Small intestine (tissue), 7 donors: Measurements from ENCODE around the gene ZNF710. TPM values are rescaled to one million over a fixed set of nuclear protein-coding genes. Genes with fewer than 3 reads are reported as not detected.

Experiments
- DNase-seq, 2 donors: peaks; one replicate each; pipeline versions ENCODE4 v3.0.0 to v3.0.0-alpha.2; 2013
- FAIRE-seq: peaks from 2 replicates; lab custom pipeline; 2012; peaks lifted over from hg19 to GRCh38; lab: Jason Lieb, UNC
- H3K27ac ChIP-seq, 3 donors: one replicate each; pipeline ENCODE4 v1.5.1; 2013; ENCODE audit warnings: low read length in 2 of 3, mild to moderate bottlenecking in 2 of 3, control low read depth in 1 of 3, inconsistent platforms in 1 of 3, low read depth in 1 of 3, moderate library complexity in 1 of 3
- H3K27me3 ChIP-seq, 3 donors: one replicate each; pipeline ENCODE4 v1.6.1; 2013; ENCODE audit warnings: low read length in 3 of 3, inconsistent platforms in 1 of 3; ENCODE audit not compliant: control insufficient read depth in 3 of 3, insufficient read depth in 3 of 3
- H3K36me3 ChIP-seq, 3 donors: one replicate each; pipeline ENCODE4 v1.6.1; 2013; ENCODE audit warnings: low read length in 3 of 3, inconsistent platforms in 1 of 3, low read depth in 1 of 3, mild to moderate bottlenecking in 1 of 3, moderate library complexity in 1 of 3; ENCODE audit not compliant: control insufficient read depth in 3 of 3, insufficient read depth in 2 of 3
- H3K4me1 ChIP-seq, 3 donors: one replicate each; pipeline ENCODE4 v1.6.1; 2013; ENCODE audit warnings: low read length in 2 of 3, inconsistent platforms in 1 of 3, low read depth in 1 of 3, mild to moderate bottlenecking in 1 of 3, moderate library complexity in 1 of 3; ENCODE audit not compliant: control insufficient read depth in 3 of 3, insufficient read depth in 2 of 3
- H3K4me3 ChIP-seq, 3 donors: one replicate each; pipeline ENCODE4 v1.5.1; 2013; ENCODE audit warnings: low read length in 3 of 3, control low read depth in 1 of 3, inconsistent platforms in 1 of 3, low read depth in 1 of 3, mild to moderate bottlenecking in 1 of 3, moderate library complexity in 1 of 3
- H3K9me3 ChIP-seq, 2 donors: one replicate each; pipeline ENCODE4 v1.6.1; 2013; ENCODE audit warnings: low read depth in 1 of 2, low read length in 1 of 2; ENCODE audit not compliant: control insufficient read depth in 2 of 2, insufficient read depth in 1 of 2
- whole genome bisulfite sequencing, 3 donors: extraction: QIAGEN DNeasy Blood & Tissue Kit; methylation state at CpG; one replicate each; pipeline ENCODE4 v1.1.7; 2013; 5-methylcytosine and 5-hydroxymethylcytosine counted together
- polyA plus RNA-seq, 4 donors: library from polyadenylated mRNA; stranded (reverse) in 3 of 4; unstranded in 1 of 4; fragments of 200-250 nt in 3 of 4; fragments of 120-200 nt in 1 of 4; gene quantifications; one replicate each; pipeline versions ENCODE4 v1.2.1 to v1.2.3, GENCODE V29; 2013
- donor health status: healthy with polysubstance abuse.
- donor health status: control.
- donor health status: control.
- donor health status: Bipolar disorder and iron deficiency.
- donor health status: healthy.

ZNF710 gene
- polyA plus RNA-seq, 4 donors: 10.3 to 26.4 (median 18.8) TPM

DNA sequence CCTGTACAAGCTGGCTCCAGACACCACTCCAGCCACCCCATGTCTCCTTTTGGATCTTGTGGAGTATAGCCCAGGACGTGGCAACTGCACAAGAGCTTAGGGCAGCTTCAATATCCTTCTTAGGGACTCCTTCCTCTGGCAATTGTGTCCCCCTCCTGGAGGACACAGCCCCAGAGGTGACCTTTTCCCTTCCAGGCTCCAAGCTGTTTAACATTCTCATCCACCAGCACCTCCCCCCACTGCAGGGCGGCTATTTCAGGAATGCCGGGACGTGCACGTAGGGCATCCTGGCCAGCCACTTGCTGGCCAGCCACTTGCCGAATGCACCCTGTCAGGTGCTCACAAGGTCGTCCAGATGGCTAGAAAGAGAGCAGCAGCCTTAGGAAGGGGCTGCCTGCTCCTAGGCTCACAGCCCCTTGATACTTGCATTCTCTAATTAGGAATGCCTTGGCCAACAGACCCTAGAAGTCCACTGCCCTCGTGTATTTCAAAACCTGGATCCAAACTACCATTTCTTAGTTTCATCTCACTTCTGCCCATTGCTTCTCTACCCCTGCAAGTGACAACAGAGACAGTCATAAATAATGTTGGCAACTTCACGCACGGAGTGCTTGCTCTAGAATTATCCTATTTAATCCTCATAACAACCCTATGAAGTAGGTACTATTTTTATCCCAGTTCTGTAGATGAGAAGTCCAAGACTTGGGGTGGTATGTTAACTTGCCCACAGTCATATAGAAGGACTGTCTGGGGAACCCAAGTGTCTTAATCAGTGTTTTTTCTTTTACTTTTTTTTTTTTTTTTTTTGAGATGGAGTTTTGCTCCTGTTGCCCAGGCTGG, 125.7 kb downstream of the ZNF710 start:
- DNase-seq (no peak), FAIRE-seq (no peak)
- H3K4me3 ChIP-seq: no peak overlapping the region
- H3K4me1 ChIP-seq: peaks cover 0 to 16% (median 0%) of the 10 kb centered on the region in 3 donors
- no peaks in the 10 kb centered on the region for H3K9me3 ChIP-seq
- no peak overlapping the region for H3K27ac ChIP-seq
- 28 to 42% (median 33%) methylated on average over 10 of the region's 10 CpGs for WGBS, 3 donors
- H3K36me3 ChIP-seq: no peaks in the 10 kb centered on the region
- no peaks in the 10 kb centered on the region for H3K27me3 ChIP-seq

DNA sequence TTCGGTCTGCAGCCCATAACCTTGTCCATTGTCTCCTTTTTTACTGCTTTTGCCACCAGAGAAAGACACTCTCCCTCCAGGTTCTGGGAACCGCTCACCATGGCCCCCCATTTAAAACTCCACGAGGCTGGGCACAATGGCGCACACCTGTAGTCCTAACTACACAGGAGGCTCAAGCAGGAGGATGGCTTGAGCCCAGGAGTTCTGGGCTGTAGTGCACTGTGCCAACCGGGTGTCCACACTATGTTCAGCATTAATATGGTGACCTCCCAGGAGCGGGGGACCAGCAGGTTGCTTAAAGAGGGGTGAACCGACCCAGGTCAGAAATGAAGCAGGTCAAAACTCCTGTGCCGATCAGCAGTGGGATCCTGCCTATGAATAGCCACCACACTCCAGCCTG, 129.2 kb downstream of the ZNF710 start:
- DNase-seq: no peak
- Histone ChIP-seq H3K4me1 (peaks cover 0 to 6% (median 0%) of the 10 kb centered on the region in 3 donors), H3K36me3 (no peaks in the 10 kb centered on the region), H3K4me3 (no peak overlapping the region), H3K27me3 (no peaks in the 10 kb centered on the region), H3K9me3 (no peaks in the 10 kb centered on the region), H3K27ac (no peak overlapping the region)
- no peak for FAIRE-seq
- WGBS, 3 donors: 93 to 96% (median 95%) methylated on average over 8 of the region's 8 CpGs

Other genes starting within 250 kb of the ZNF710 start
- under 1 TPM in 2 of 4 donors, not detected in 2; 0.34 to 0.39 TPM for gene MESP2, start 225.0 kb upstream of the ZNF710 start, polyA plus RNA-seq
- gene ANPEP, start 186.5 kb upstream of the ZNF710 start, polyA plus RNA-seq: 1,000 to 10,000 TPM; 1,286 to 3,293 (median 2,526) TPM
- 10 to 100 TPM; 22.7 to 33.3 (median 27.6) TPM for gene AP3S2, start 107.3 kb upstream of the ZNF710 start, polyA plus RNA-seq
- gene ARPIN, start 88.4 kb upstream of the ZNF710 start, polyA plus RNA-seq: 10 to 100 TPM; 11.9 to 37.1 (median 17.9) TPM
- gene IDH2, start 101.1 kb downstream of the ZNF710 start, polyA plus RNA-seq: 100 to 1,000 TPM in 2 of 4 donors, 10 to 100 TPM in 2; 26.8 to 285 (median 95.8) TPM
- gene SEMA4B, start 200.0 kb downstream of the ZNF710 start, polyA plus RNA-seq: 10 to 100 TPM; 26.2 to 47.2 (median 34.8) TPM
- 100 to 1,000 TPM; 107 to 360 (median 288) TPM for gene CIB1, start 232.6 kb downstream of the ZNF710 start, polyA plus RNA-seq
- 1 to 10 TPM; 4.9 to 8.6 (median 6.6) TPM for gene GDPGP1, start 232.9 kb downstream of the ZNF710 start, polyA plus RNA-seq
- under 1 TPM in 3 of 4 donors, not detected in 1; 0.07 to 0.45 (median 0.27) TPM for gene TTLL13, start 248.2 kb downstream of the ZNF710 start, polyA plus RNA-seq